Fibroblast of skin of left biceps (primary cell): ENCODE data around the gene PCAT6.
"Not testable (repeated sequence)": the region's sequence is repeated elsewhere in the genome, so short reads cannot be mapped to it uniquely, and the experiment has no call there.

Experiments used
- DNase-seq, 2 experiments: peaks; one replicate each; pipeline ENCODE4 v3.0.0-alpha.2; 2013; ENCODE audit warnings: low read depth in 2 of 2

Gene PCAT6

GRCh38 chr1:202810615-202811295 lies at the start of gene PCAT6:
Gene PCAT6, plus strand, starts transcription at chr1:202810954.
- DNase-seq = peak; percentile 93 to 95

GRCh38 chr1:202762019-202762418 lies 48.7 kb upstream of the PCAT6 start:
- no peak for DNase-seq

DNA sequence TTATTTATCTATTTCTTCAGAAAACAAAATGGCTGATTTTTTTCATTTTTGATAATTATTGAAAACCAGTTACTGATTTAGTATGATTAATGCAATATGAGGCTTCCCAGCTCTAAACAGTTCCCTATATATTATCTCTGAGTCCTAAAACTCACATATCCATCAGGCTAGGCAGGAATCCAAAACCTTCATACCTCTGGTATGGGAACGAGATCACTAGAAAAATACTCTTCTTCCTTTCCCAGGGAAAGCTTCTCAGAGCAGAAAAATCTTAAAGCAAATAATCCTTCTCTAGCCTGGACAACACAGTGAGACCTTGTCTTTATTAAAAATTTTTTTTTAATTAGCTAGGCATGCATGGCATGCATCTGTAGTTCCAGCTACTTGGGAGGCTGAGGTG lies 45.0 kb upstream of the PCAT6 start:
- peak; percentile 23 to 32 for DNase-seq

- DNase-seq = no peak
Observed at GRCh38 chr1:202770135-202770534, 40.6 kb upstream of the PCAT6 start.

DNA sequence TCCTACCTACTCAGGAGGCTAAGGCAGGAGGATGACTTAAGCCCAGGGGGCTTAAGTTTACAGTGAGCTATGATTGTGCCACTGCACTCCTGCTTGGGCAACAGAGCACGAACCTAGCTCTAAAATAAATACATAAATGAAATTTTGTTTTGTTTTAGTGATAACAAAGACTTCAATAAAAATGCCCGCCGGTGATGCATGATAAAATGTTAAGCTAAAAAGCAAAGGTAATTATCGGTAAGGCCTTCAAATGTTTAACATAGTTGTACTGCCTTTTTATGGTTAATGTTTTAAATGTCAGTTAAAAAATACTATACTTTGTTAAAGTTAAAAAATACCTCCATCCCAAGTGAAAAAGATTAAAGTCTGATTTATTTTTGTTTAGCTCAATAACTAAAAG lies 29.6 kb upstream of the PCAT6 start:
- DNase-seq = no peak

DNA sequence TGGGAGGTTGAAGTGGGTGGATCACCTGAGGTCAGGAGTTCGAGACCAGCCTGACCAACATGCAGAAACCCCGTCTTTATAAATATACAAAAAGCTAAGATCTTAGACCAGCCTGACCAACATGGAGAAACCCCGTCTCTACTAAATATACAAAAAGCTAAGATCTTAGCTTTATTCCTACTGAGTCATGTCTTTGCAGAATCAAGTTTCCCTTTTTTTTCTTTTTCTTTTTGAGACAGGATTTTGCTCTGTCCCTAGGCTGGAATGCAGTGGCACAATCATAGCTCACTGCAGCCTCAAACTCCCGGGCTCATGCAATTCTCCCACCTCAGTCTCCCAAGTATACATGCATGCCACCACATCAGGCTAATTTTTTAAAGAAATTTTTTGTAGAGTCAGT lies 23.9 kb upstream of the PCAT6 start:
- DNase-seq = no peak

DNA sequence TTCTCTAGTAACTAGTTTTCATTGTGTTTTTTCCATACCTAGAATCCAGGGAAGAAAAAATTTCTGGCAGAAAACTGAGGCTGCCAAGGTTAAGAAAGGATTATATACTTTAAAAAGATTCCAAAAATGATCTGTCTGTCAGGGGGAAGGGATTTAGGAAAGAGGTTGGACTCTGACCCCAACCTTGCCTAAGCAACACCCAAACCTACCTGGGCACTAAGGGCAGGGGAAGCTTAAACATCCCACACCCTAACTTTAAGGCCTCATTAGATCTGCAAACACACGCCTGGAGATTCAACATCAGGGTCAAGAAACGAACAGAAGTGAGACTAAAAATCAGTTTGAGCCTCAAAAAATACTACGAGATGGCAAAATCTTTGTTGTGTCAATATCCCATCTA lies 22.0 kb upstream of the PCAT6 start:
- DNase-seq = no peak

GRCh38 chr1:202791077-202791747 lies 19.5 kb upstream of the PCAT6 start:
- no peak for DNase-seq

- DNase-seq = no peak
Observed at GRCh38 chr1:202794051-202794740, 16.6 kb upstream of the PCAT6 start.

DNA sequence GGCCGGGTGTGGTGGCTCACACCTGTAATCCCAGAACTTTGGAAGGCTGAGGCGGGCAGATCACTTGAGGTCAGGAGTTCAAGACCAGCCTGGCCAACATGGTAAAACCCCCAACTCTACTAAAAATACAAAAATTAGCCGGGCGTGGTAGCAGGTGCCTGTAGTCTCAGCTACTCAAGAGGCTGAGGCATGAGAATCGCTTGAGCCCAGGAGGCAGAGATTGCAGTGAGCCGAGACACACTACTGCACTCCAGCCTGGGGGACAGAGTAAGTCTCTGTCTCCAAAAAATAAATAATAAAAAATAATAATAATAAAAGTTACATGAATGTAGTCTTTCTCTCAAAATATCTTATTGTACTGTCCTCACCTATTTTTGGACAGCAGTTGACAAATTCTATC lies 15.8 kb upstream of the PCAT6 start:
- DNase-seq = not testable (repeated sequence)

DNA sequence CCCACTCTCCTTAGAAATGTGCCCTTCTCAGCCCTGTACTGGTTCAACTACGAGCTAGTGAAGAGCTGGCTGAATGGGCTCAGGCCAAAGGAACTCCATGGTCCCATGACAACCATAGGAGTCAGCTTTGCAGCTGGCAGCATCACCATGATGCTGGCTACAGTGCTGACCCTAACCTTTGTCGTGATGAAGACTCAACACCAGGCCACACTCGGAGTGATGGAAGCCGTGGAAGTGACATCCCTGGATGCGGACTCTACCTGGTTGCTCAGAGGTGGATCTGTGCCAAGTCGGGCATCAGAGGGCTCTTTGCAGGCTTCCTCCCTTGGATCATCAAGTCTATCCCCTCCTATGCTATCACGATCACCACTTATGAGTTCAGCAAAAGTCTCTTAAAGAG lies 14.1 kb upstream of the PCAT6 start:
- no peak for DNase-seq

DNA sequence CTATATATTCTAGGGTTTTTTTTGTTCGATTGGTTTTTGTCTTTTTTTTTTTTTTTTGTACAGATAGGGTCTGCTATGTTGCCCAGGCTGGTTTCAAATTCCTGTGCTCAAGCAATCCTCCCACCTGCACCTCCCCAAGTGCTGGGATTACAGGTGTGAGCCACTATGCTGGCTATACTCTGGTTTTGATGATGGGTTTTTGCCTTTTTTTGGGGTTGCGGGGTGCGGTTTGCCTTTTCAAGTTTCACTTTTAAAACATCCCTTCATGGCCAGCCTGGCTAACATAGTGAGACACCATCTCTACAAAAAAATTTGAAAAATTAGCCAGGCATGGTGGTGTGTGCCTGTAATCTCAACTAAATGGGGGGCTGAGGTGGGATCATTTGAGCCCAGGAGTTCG lies 12.5 kb upstream of the PCAT6 start:
- no peak for DNase-seq

DNA sequence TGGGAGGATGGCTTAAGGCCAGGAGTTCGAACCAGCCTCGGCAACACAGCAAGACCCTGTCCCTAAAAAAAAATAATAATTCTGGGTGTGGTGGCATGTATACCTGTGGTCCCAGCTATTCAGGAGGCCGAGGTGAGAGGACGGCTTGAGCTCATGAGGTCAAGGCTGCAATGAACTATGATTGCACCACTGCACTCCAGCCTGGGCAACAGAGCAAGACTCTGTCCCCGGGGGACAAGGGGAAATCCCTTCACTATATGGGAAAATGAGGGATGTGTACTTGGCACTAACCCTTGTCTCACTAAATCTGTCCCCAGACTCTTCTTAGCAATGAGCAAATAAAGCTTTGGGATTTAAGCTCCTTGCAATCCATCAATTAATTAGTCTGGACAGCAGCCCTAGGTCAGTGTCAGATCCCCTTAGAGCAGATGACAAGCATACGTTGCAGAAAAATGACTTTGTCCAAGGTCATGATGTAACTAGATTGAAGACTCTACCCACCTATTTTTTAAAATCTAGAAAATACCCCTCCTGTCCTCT lies 11.9 kb upstream of the PCAT6 start:
- DNase-seq = no peak

- no peak for DNase-seq
Observed at GRCh38 chr1:202800742-202801141, 10.0 kb upstream of the PCAT6 start.

DNA sequence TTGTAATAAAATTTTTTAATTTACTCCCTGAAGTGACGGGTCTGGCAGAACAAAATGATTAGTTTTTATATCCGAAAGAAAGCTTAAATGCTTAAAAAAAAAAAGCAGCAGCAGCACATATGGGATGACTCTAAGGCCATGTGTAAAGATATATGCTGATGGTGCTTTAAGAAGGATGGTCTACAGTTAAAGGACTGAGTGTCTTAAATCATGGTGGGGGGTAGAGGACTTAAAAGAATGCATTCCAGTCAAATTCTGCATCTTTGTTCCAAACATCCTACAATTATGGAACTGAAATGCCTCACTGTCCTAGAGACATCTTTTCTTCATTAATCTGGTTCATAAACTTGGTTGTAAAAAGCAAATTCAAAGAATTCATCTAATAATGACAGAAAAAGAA lies 9.6 kb upstream of the PCAT6 start:
- DNase-seq = no peak

- DNase-seq = no peak
Observed at GRCh38 chr1:202802034-202802433, 8.7 kb upstream of the PCAT6 start.

DNA sequence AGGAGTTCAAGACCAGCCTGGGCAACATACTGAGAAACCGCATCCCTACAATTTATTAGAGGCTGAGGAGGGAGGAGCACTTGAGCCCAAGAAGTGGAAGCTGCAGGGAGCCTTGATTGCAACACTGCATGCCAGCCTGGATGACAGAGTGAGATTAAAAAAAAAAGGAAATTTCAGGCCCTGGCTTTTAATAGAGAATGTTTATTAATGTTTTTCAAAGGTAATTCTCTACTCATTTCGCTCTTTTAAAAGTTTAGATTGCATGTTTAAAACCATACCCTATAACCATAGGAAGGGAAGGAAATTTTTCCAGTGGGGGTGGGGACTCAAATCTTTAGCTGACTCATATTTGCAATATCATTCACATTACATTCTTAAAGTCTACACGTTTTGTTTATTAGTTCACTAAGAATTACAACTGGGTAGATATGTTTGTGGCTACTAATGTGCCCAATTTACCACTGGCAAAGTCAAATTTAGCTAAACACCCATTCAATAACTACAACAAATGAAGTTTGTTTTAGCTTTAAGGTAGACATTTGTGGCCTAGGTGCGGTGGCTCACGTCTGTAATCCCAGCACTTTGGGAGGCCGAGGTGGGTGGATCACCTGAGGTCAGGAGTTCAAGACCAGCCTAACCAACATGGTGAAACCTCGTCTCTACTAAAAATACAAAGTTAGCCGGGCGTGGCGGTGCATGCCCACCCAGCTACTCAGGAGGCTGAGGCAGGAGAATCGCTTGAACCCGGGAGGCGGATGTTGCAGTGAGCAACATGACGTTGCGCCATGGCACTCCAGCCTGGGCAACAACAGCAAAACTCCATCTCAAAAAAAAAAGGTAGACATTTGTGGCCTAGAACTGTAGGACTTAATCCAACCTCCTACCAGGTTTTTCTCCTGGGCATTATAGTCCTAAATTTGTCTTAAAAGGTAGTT lies 7.5 kb upstream of the PCAT6 start:
- DNase-seq = no peak

- no peak for DNase-seq
Observed at GRCh38 chr1:202804126-202804525, 6.6 kb upstream of the PCAT6 start.

DNA sequence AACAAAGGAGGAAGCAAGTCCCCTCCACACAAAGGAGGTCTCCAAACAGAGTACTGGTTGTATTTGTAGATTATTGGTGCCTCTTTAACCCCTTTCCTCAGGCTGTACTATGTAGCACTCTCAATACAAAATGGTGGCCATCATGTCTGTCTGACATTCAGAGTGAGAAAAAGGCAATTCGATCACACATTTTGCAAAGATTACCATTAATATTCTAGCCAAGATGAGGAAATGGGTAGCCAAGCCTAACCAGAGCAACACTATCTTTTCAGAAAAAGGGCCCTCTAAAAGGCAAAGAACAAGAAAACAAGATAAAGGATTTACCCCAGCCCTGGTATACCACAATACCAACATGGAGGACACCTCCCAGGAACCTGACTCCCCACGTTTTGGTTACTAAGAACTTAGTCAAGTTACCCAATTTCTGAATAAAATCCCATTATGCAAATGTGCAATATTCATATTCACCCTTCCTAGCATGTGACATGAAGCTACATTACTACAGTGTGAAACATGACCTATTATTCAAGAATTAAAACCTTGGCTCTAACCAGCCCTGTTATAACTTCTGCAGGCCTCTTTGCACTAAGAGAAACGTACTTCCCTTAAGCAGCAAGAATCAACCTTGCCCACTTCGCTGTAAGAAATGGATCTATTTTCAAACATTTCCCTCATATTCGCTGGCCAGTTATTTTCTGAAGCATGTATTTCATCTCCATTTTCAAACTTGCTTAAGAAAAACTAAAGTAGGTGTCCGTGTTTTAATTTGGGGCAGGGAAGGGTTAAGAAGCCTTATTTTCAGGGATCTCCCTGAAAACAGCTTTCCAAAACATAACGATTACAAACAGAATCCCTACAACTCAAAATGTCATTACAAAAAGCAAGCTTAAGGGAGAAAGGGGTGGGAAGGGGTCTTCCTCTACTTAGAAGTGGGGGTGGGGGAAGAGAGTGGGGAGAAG lies 4.6 kb upstream of the PCAT6 start:
- DNase-seq = no peak

DNA sequence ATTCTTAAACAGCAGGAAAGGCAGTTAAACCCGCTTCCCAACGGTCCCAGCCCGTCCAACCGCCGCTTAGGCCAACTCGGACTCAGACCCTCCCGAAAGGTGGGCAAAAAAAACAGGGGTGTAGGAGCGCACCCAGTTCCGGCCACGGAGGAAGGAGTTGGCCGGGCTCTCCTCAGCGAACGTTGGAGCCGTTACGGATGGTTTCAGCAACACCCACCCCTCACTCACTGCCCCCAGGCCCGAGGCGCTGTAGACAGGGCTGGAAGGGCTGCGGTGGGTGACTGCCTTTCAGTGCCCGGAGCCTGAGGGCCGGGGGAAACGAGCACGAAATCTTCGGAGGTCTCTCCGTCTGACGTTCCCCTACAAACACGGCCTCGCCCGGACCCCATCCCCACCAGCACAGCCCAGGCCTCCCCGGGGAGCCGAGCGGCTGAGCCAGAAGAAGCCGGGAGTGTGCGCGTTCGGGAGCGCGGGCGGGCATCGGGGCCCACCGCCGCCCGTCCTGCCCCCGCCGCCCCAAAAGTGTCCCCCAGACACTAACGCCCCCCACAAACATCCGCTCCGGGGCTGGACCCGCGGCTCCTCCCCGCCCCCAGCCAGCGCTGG lies 3.8 kb upstream of the PCAT6 start:
- no peak for DNase-seq
